Endothelial cell of umbilical vein (primary cell): ENCODE measurements around the gene C5orf58. TPM values are rescaled to one million over a fixed set of nuclear protein-coding genes. Genes with fewer than 3 reads are reported as not detected.

ENCODE experiments used
- BruUV-seq: library from RNA; stranded (reverse); fragments of 400-500 nt; replicated peaks from 2 replicates; lab custom pipeline; 2021; lab: Mats Ljungman, UMichigan
- CTCF ChIA-PET: fragments of 300-600, 350-600 bp; sonication (Branson Sonifier 250); formaldehyde crosslinking; loops from one replicate; lab custom pipeline; 2021; ENCODE audit warnings: antibody characterized with exemption, inconsistent platforms; lab: Charles Lee
- POLR2A ChIA-PET: fragments of 300-600, 350-600 bp; sonication (Branson Sonifier 250); formaldehyde crosslinking; loops from one replicate; lab custom pipeline; 2021; ENCODE audit warnings: antibody characterized with exemption, inconsistent platforms; lab: Charles Lee
- DNase-seq: peaks from one replicate; pipeline ENCODE4 v3.0.0-alpha.2; 2011; ENCODE audit warnings: low read depth, low spot score
- FAIRE-seq: peaks from 2 replicates; lab custom pipeline; 2011; peaks lifted over from hg19 to GRCh38; lab: Jason Lieb, UNC
- H2AFZ ChIP-seq: 2 replicates; pipeline ENCODE4 v1.6.0; 2012; ENCODE audit warnings: low read depth, low read length, control low read depth, inconsistent platforms
- H3K27ac ChIP-seq: 2 replicates; pipeline ENCODE4 v1.5.1; 2011; ENCODE audit warnings: low read depth, mild to moderate bottlenecking, control low read depth, low read length, moderate library complexity; ENCODE audit not compliant: insufficient read depth
- H3K27me3 ChIP-seq, 2 experiments: 2 replicates each; pipeline versions ENCODE4 v1.6.0 to v1.6.1; 2011; ENCODE audit warnings: low read length in 2 of 2, mixed read lengths in 1 of 2; ENCODE audit not compliant: control insufficient read depth in 2 of 2, insufficient read depth in 2 of 2
- H3K36me3 ChIP-seq, 2 experiments: 2 replicates in 1 of 2; 3 replicates in 1 of 2; pipeline ENCODE4 v1.5.1; 2011; ENCODE audit warnings: low read length in 2 of 2, mild to moderate bottlenecking in 1 of 2, moderate library complexity in 1 of 2; ENCODE audit not compliant: control insufficient read depth in 2 of 2, insufficient read depth in 2 of 2; ENCODE audit errors: extremely low read depth in 1 of 2
- H3K4me1 ChIP-seq: 3 replicates; pipeline ENCODE4 v1.5.1; 2011; ENCODE audit warnings: mild to moderate bottlenecking, low read length; ENCODE audit not compliant: control insufficient read depth, insufficient read depth; ENCODE audit errors: extremely low read depth
- H3K4me2 ChIP-seq: 2 replicates; pipeline ENCODE4 v1.6.1; 2011; ENCODE audit warnings: low read length, control low read depth, mixed read lengths; ENCODE audit not compliant: insufficient read depth
- H3K4me3 ChIP-seq, 3 experiments: fragments of 200-600 bp in 1 of 3; sonication (generic), shearing (Covaris generic) in 1 of 3; replicated peaks in 1 of 3; 2 replicates each; pipeline ENCODE4 v1.5.1; 2011 to 2016; ENCODE audit warnings: control low read depth in 3 of 3, low read length in 3 of 3, mild to moderate bottlenecking in 2 of 3, inconsistent platforms in 1 of 3, low read depth in 1 of 3, moderate library complexity in 1 of 3; ENCODE audit not compliant: insufficient read depth in 1 of 3
- H3K79me2 ChIP-seq: 2 replicates; pipeline ENCODE4 v1.6.0; 2012; ENCODE audit warnings: low read length, inconsistent platforms; ENCODE audit not compliant: control insufficient read depth, insufficient read depth
- H3K9ac ChIP-seq: replicated peaks from 2 replicates; pipeline ENCODE3; 2011; ENCODE audit warnings: low read length, control low read depth; ENCODE audit not compliant: insufficient read depth; ENCODE audit errors: extremely low read depth
- H3K9me1 ChIP-seq: replicated peaks from 3 replicates; pipeline ENCODE4 v1.6.0; 2011; ENCODE audit warnings: mild to moderate bottlenecking, low read length; ENCODE audit not compliant: control insufficient read depth, insufficient read depth; ENCODE audit errors: extremely low read depth
- H3K9me3 ChIP-seq: replicated peaks from 2 replicates; pipeline ENCODE4 v1.5.1; 2012; ENCODE audit warnings: low read length, inconsistent platforms; ENCODE audit not compliant: control insufficient read depth, insufficient read depth
- H4K20me1 ChIP-seq: replicated peaks from 2 replicates; pipeline ENCODE3; 2011; ENCODE audit warnings: mild to moderate bottlenecking, low read length; ENCODE audit not compliant: control insufficient read depth, insufficient read depth; ENCODE audit errors: extremely low read depth
- EZH2 ChIP-seq: IDR thresholded peaks from 2 replicates; pipeline ENCODE4 v1.6.1; 2012; ENCODE audit warnings: borderline replicate concordance, low read depth, mild to moderate bottlenecking, moderate library complexity, low read length, inconsistent platforms; ENCODE audit not compliant: severe bottlenecking
- FOS ChIP-seq: IDR thresholded peaks from 2 replicates; pipeline ENCODE4 v1.6.1; 2011; ENCODE audit warnings: mild to moderate bottlenecking, low read length, moderate library complexity, borderline replicate concordance; ENCODE audit not compliant: insufficient read depth
- GATA2 ChIP-seq: IDR thresholded peaks from 2 replicates; pipeline ENCODE4 v1.7.0; 2011; ENCODE audit warnings: low read depth, mild to moderate bottlenecking, moderate library complexity, mixed read lengths, low read length; ENCODE audit not compliant: insufficient read length, insufficient read depth
- JUN ChIP-seq: IDR thresholded peaks from 2 replicates; pipeline ENCODE4 v1.6.1; 2011; ENCODE audit warnings: borderline replicate concordance, low read depth; ENCODE audit not compliant: insufficient read length, insufficient read depth
- MYC ChIP-seq: IDR thresholded peaks from one replicate; pipeline ENCODE4 v1.6.1; 2011; ENCODE audit warnings: mild to moderate bottlenecking, low read depth, low read length
- POLR2A ChIP-seq: IDR thresholded peaks from 2 replicates; pipeline ENCODE4 v1.6.1; 2012; ENCODE audit warnings: low read depth, mild to moderate bottlenecking, control low read depth, low read length
- POLR2AphosphoS5 ChIP-seq: IDR thresholded peaks from 2 replicates; pipeline ENCODE4 v1.6.1; 2012; ENCODE audit warnings: low read depth, mild to moderate bottlenecking, control low read depth, low read length, moderate library complexity; ENCODE audit not compliant: insufficient read depth
- dilution Hi-C: fragments of 300-500 bp; cut with MboI; formaldehyde crosslinking; loops from one replicate; pipeline ENCODE4 v1.15.0; 2019; ENCODE audit warnings: low sequenced_read_pairs; ENCODE audit not compliant: extremely low pct_ligation_motif_present
- intact Hi-C: fragments of 100-400 bp; cut with micrococcal nuclease; formaldehyde crosslinking; loops from one replicate; pipeline ENCODE4 v1.10.0; 2022
- polyA plus RNA-seq, 4 experiments: library from polyadenylated mRNA; depleted of rRNA in 3 of 4; stranded (reverse) in 3 of 4; unstranded in 1 of 4; fragments of >200 nt; gene quantifications; 2 replicates each; pipeline versions ENCODE4 v1.2.1 to v1.2.3, GENCODE V29; 2011 to 2012; ENCODE audit warnings: missing spikeins in 1 of 4
- total RNA-seq: library from RNA; stranded (reverse); gene quantifications from 2 replicates; pipeline ENCODE4 v1.2.3, GENCODE V29; 2021
- TF ChIP-seq, protein P1 (sequence below), 2 donors: IDR thresholded peaks; 1 replicate in 1 of 2; 2 replicates in 1 of 2; pipeline ENCODE4 v1.5.1; 2011; ENCODE audit warnings: low read length in 2 of 2, mild to moderate bottlenecking in 2 of 2, moderate library complexity in 2 of 2, control low read depth in 1 of 2, inconsistent platforms in 1 of 2, low read depth in 1 of 2; ENCODE audit not compliant: insufficient read depth in 1 of 2; ENCODE audit errors: extremely low read depth in 1 of 2
- TF ChIP-seq, protein P2 (sequence below): IDR thresholded peaks from 2 replicates; pipeline ENCODE4 v1.6.1; 2011; ENCODE audit not compliant: insufficient read depth, insufficient read length

The C5orf58 gene
- total and polyA plus RNA-seq, 2 donors (not counting 3 experiments of a cell fraction or from before 2014, with no cell fraction given): not detected

DNA sequence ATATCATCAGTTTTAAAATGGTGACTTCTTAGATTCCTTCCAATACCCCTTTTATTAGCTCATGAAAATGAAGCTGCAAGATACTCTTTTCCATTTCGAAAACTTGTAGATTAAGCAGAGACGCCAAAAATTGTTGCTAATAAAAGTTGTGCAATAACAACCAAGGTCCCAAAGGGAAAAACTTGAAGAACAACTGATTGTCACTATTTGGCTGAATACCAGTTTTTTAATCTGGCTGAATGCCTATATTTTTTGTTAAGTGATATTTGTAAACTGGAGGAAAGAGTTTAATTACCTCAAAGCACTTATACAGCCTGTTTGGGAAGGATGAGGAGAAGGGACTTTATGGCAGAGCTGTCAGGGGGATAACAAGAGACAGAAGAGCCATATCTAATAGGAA lies 14.6 kb downstream of the C5orf58 start:
- DNase-seq (no peak), FAIRE-seq (no peak)
- H3K9me3 ChIP-seq: no peaks in the 10 kb centered on the region
- no peaks in the 10 kb centered on the region for H3K4me1 ChIP-seq
- no peak overlapping the region for H2AFZ ChIP-seq
- ChIA-PET POLR2A (no interaction called here), CTCF (interaction anchor here (0.8 to 2.1 kb wide), 2 partner anchors 21 to 24 kb away, joined by 3 to 4 read pairs; no protein-coding TSS in a partner anchor)
- no peaks in the 10 kb centered on the region for H3K79me2 ChIP-seq
- H3K4me2 ChIP-seq: no peak overlapping the region
- H3K9ac ChIP-seq: no peak overlapping the region
- H4K20me1 ChIP-seq: no peaks in the 10 kb centered on the region
- no peak overlapping the region for H3K4me3 ChIP-seq
- BruUV-seq: no TSS peak
- TF ChIP-seq GATA2 (no peak), EZH2 (no peak), JUN (no peak), POLR2AphosphoS5 (no peak), MYC (no peak), FOS (no peak), POLR2A (no peak)
- TF ChIP-seq, protein P1, sequence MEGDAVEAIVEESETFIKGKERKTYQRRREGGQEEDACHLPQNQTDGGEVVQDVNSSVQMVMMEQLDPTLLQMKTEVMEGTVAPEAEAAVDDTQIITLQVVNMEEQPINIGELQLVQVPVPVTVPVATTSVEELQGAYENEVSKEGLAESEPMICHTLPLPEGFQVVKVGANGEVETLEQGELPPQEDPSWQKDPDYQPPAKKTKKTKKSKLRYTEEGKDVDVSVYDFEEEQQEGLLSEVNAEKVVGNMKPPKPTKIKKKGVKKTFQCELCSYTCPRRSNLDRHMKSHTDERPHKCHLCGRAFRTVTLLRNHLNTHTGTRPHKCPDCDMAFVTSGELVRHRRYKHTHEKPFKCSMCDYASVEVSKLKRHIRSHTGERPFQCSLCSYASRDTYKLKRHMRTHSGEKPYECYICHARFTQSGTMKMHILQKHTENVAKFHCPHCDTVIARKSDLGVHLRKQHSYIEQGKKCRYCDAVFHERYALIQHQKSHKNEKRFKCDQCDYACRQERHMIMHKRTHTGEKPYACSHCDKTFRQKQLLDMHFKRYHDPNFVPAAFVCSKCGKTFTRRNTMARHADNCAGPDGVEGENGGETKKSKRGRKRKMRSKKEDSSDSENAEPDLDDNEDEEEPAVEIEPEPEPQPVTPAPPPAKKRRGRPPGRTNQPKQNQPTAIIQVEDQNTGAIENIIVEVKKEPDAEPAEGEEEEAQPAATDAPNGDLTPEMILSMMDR (IDR thresholded peaks at IDR 0.05; ENCODE audit: extremely low read depth in 1 of 2, insufficient read depth in 1 of 2, low read depth in 1 of 2, low read length in 2 of 2): no peak
- TF ChIP-seq, protein P2, sequence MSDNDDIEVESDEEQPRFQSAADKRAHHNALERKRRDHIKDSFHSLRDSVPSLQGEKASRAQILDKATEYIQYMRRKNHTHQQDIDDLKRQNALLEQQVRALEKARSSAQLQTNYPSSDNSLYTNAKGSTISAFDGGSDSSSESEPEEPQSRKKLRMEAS: no peak
- no peak overlapping the region for H3K27ac ChIP-seq
- no peaks in the 10 kb centered on the region for H3K36me3 ChIP-seq
- H3K9me1 ChIP-seq: no peaks in the 10 kb centered on the region
- peaks cover 4 to 24% of the 10 kb centered on the region in 2 experiments for H3K27me3 ChIP-seq
- dilution Hi-C loops: no loop called here
- intact Hi-C loops: no loop called here
